Lung (tissue), 12 donors: Measurements from ENCODE around the gene MATR3. TPM values are rescaled to one million over a fixed set of nuclear protein-coding genes. Genes with fewer than 3 reads are reported as not detected.
A peak's percentile ranks its signal among the peaks of the same experiment; 100 is the strongest.

ENCODE experiments used
- ATAC-seq: fragments of 200-7000 bp; cut with Tn5 transposase; one replicate; pipeline ENCODE4 v1.9.1; 2020; ENCODE audit warnings: moderate number of reproducible peaks; ENCODE audit not compliant: insufficient read depth, low FRiP score
- DNase-seq, 3 donors: peaks; one replicate each; pipeline ENCODE4 v3.0.0-alpha.2; 2013 to 2017
- H3K27ac ChIP-seq, 2 donors: one replicate each; pipeline ENCODE4 v1.5.1; 2013; ENCODE audit warnings: mild to moderate bottlenecking in 2 of 2, moderate library complexity in 2 of 2, control low read depth in 1 of 2, inconsistent platforms in 1 of 2, low read depth in 1 of 2, low read length in 1 of 2
- H3K27me3 ChIP-seq, 3 donors: one replicate each; pipeline ENCODE4 v1.5.1; 2013; ENCODE audit warnings: low read length in 2 of 3; ENCODE audit not compliant: control insufficient read depth in 3 of 3, insufficient read depth in 3 of 3
- H3K36me3 ChIP-seq, 4 donors: one replicate each; pipeline ENCODE4 v1.5.1; 2013; ENCODE audit warnings: low read length in 4 of 4, mild to moderate bottlenecking in 1 of 4, moderate library complexity in 1 of 4; ENCODE audit not compliant: control insufficient read depth in 4 of 4, insufficient read depth in 4 of 4
- H3K4me1 ChIP-seq, 5 donors: one replicate each; pipeline ENCODE4 v1.5.1; 2013; ENCODE audit warnings: low read length in 5 of 5, mild to moderate bottlenecking in 2 of 5, moderate library complexity in 1 of 5; ENCODE audit not compliant: control insufficient read depth in 5 of 5, insufficient read depth in 5 of 5
- H3K4me3 ChIP-seq: one replicate; pipeline ENCODE4 v1.5.1; 2013; ENCODE audit warnings: mild to moderate bottlenecking, control low read depth, moderate library complexity
- H3K9ac ChIP-seq, 2 donors: one replicate each; pipeline ENCODE4 v1.5.1; 2013; ENCODE audit warnings: low read length in 2 of 2, control low read depth in 1 of 2; ENCODE audit not compliant: insufficient read depth in 1 of 2
- H3K9me3 ChIP-seq, 4 donors: one replicate each; pipeline ENCODE4 v1.5.1; 2013; ENCODE audit warnings: low read length in 3 of 4, mild to moderate bottlenecking in 1 of 4, moderate library complexity in 1 of 4; ENCODE audit not compliant: control insufficient read depth in 4 of 4, insufficient read depth in 3 of 4
- CTCF ChIP-seq: IDR thresholded peaks from 2 replicates; pipeline ENCODE4 v1.5.1; 2012; ENCODE audit warnings: mild to moderate bottlenecking; ENCODE audit errors: control extremely low read depth, extremely low read depth
- WGBS, 2 donors: extraction: QIAGEN DNeasy Blood & Tissue Kit; methylation state at CpG; one replicate each; pipeline ENCODE4 v1.1.7; 2013; 5-methylcytosine and 5-hydroxymethylcytosine counted together
- polyA plus RNA-seq, 2 donors: library from polyadenylated mRNA; stranded (reverse); fragments of 200-250 nt; gene quantifications; one replicate each; pipeline ENCODE4 v1.2.1, GENCODE V29; 2013
- total RNA-seq, 2 donors: library from RNA; depleted of rRNA in 1 of 2; stranded (reverse); fragments of >200 nt in 1 of 2; gene quantifications; one replicate each; pipeline ENCODE4 v1.2.1, GENCODE V29; 2014 to 2021
- donor health status: control.
- donor health status: control.
- donor health status: Bipolar disorder and iron deficiency.
- donor health status: healthy.
- donor health status: DM: yes; HTN: yes; CAD: no.

Gene MATR3
- total and polyA plus RNA-seq, 4 donors = 89.9 to 461 (median 100) TPM

- Histone ChIP-seq H3K27ac (no peak overlapping the region), H3K9me3 (no peaks in the 10 kb centered on the region), H3K4me1 (peaks cover 11 to 42% (median 25%) of the 10 kb centered on the region in 5 donors), H3K9ac (peak overlapping the region in 1 of 2 donors; percentile 19), H3K4me3 (no peak overlapping the region), H3K36me3 (peaks cover 0 to 7% (median under 1%) of the 10 kb centered on the region in 4 donors), H3K27me3 (no peaks in the 10 kb centered on the region)
- ATAC-seq (no peak), DNase-seq (no peak)
- WGBS, 2 donors = 70 to 81% methylated on average over 2 of the region's 2 CpGs
- TF ChIP-seq CTCF = no peak
These were observed 4.0 kb downstream of the MATR3 start for GRCh38 chr5:139297439-139298133.

GRCh38 chr5:139298242-139298641, 4.7 kb downstream of the MATR3 start:
- Histone ChIP-seq H3K9me3 (no peaks in the 10 kb centered on the region), H3K36me3 (peaks cover 0 to 7% (median under 1%) of the 10 kb centered on the region in 4 donors), H3K9ac (no peak overlapping the region), H3K27me3 (no peaks in the 10 kb centered on the region), H3K27ac (peak overlapping the region in 1 of 2 donors; percentile 1), H3K4me1 (peaks cover 11 to 40% (median 28%) of the 10 kb centered on the region in 5 donors), H3K4me3 (no peak overlapping the region)
- no peak for TF ChIP-seq CTCF
- DNase-seq (no peak), ATAC-seq (no peak)
- WGBS, 2 donors = 62 to 64% methylated on average over 11 of the region's 11 CpGs

GRCh38 chr5:139299486-139299885, 5.9 kb downstream of the MATR3 start:
- H3K27me3 ChIP-seq = no peaks in the 10 kb centered on the region
- peaks cover 11 to 46% (median 34%) of the 10 kb centered on the region in 5 donors for H3K4me1 ChIP-seq
- ATAC-seq (no peak), DNase-seq (no peak)
- H3K36me3 ChIP-seq = peaks cover 0 to 1% (median 0%) of the 10 kb centered on the region in 4 donors
- no peak overlapping the region for H3K9ac ChIP-seq
- no peak overlapping the region for H3K27ac ChIP-seq
- WGBS, 2 donors = 37 to 58% methylated on average over 4 of the region's 4 CpGs
- TF ChIP-seq CTCF = no peak
- no peak overlapping the region for H3K4me3 ChIP-seq
- no peaks in the 10 kb centered on the region for H3K9me3 ChIP-seq
